HCT116 (cell line): Measurements from ENCODE around the gene RAD21L1.

Experiments
- CEBPB ChIP-seq: IDR thresholded peaks from 2 replicates; pipeline ENCODE4 v1.6.1; 2012; ENCODE audit warnings: low read depth
- EGR1 ChIP-seq: IDR thresholded peaks from 2 replicates; pipeline ENCODE4 v1.6.1; 2012; ENCODE audit warnings: low read depth
- EZH2 ChIP-seq: fragments of 200-600 bp; sonication (generic); IDR thresholded peaks from 2 replicates; pipeline ENCODE4 v1.6.1; 2017; ENCODE audit warnings: antibody characterized with exemption, mixed run types
- EZH2phosphoT487 ChIP-seq: fragments of 200-600 bp; IDR thresholded peaks from 2 replicates; pipeline ENCODE4 v1.6.1; 2018; ENCODE audit warnings: antibody characterized with exemption, borderline replicate concordance
- POLR2A ChIP-seq: IDR thresholded peaks from 2 replicates; pipeline ENCODE4 v1.7.0; 2011; ENCODE audit warnings: borderline replicate concordance; ENCODE audit not compliant: insufficient read depth, insufficient read length; ENCODE audit errors: extremely low read depth
- POLR2AphosphoS5 ChIP-seq: IDR thresholded peaks from 2 replicates; pipeline ENCODE4 v1.6.1; 2011; ENCODE audit warnings: mild to moderate bottlenecking, low read depth, low read length, moderate library complexity
- RAD21 ChIP-seq: IDR thresholded peaks from 2 replicates; pipeline ENCODE4 v1.6.1; 2012; ENCODE audit warnings: low read depth, mild to moderate bottlenecking
- REST ChIP-seq: IDR thresholded peaks from 2 replicates; pipeline ENCODE4 v1.6.1; 2012; ENCODE audit warnings: low read depth
- SP1 ChIP-seq: IDR thresholded peaks from 2 replicates; pipeline ENCODE4 v1.6.1; 2012; ENCODE audit warnings: low read depth
- TCF7L2 ChIP-seq: IDR thresholded peaks from 2 replicates; pipeline ENCODE4 v1.7.0; 2011; ENCODE audit warnings: borderline replicate concordance, inconsistent platforms; ENCODE audit not compliant: insufficient read depth, insufficient read length; ENCODE audit errors: extremely low read depth
- ZFX ChIP-seq: fragments of 450-650 bp; IDR thresholded peaks from 2 replicates; pipeline ENCODE4 v1.6.1; 2017
- TF ChIP-seq, protein P1 (sequence below), 3 experiments: fragments of 200-600 bp in 1 of 3; sonication (generic) in 1 of 3; IDR thresholded peaks in 2 of 3; conservative IDR thresholded peaks in 1 of 3; 2 replicates each; pipeline ENCODE4 v1.5.1; 2012 to 2017; ENCODE audit warnings: low read depth in 2 of 3, low read length in 2 of 3, antibody characterized with exemption in 1 of 3, borderline replicate concordance in 1 of 3, control low read depth in 1 of 3, mild to moderate bottlenecking in 1 of 3, mixed read lengths in 1 of 3, mixed run types in 1 of 3, moderate library complexity in 1 of 3; ENCODE audit not compliant: insufficient read depth in 1 of 3

GRCh38 chr20:1224205-1224890 is 1.5 kb upstream of the RAD21L1 start:
- no peak for TF ChIP-seq EZH2
- TF ChIP-seq, protein P1, sequence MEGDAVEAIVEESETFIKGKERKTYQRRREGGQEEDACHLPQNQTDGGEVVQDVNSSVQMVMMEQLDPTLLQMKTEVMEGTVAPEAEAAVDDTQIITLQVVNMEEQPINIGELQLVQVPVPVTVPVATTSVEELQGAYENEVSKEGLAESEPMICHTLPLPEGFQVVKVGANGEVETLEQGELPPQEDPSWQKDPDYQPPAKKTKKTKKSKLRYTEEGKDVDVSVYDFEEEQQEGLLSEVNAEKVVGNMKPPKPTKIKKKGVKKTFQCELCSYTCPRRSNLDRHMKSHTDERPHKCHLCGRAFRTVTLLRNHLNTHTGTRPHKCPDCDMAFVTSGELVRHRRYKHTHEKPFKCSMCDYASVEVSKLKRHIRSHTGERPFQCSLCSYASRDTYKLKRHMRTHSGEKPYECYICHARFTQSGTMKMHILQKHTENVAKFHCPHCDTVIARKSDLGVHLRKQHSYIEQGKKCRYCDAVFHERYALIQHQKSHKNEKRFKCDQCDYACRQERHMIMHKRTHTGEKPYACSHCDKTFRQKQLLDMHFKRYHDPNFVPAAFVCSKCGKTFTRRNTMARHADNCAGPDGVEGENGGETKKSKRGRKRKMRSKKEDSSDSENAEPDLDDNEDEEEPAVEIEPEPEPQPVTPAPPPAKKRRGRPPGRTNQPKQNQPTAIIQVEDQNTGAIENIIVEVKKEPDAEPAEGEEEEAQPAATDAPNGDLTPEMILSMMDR (IDR thresholded peaks at IDR 0.05 in 2 of 3, conservative IDR thresholded peaks at IDR 0.05 in 1 of 3; ENCODE audit: borderline replicate concordance in 1 of 3, insufficient read depth in 1 of 3, low read depth in 2 of 3, low read length in 2 of 3), result no peak
- no peak for TF ChIP-seq POLR2A
- TF ChIP-seq EGR1, result no peak
- TF ChIP-seq EZH2phosphoT487, result no peak
- no peak for TF ChIP-seq TCF7L2
- no peak for TF ChIP-seq POLR2AphosphoS5
- TF ChIP-seq SP1, result no peak
- TF ChIP-seq CEBPB, result no peak
- no peak for TF ChIP-seq REST
- no peak for TF ChIP-seq RAD21
- TF ChIP-seq ZFX, result no peak
